AG08395 (cell line): ENCODE results near the gene CT55.
A peak's percentile ranks its signal among the peaks of the same experiment; 100 is the strongest.
"Not testable (repeated sequence)": the region's sequence is repeated elsewhere in the genome, so short reads cannot be mapped to it uniquely, and the experiment has no call there.

Source experiments
- DNase-seq: peaks from one replicate; pipeline ENCODE4 v3.0.0; 2012; ENCODE audit warnings: mixed read lengths, low spot score

CT55 gene

GRCh38 chrX:135170877-135171519 lies at the start of gene CT55:
TSS of gene CT55 (minus strand) at chrX:135171398. CDS start at chrX:135171171, 227 bp downstream.
- no peak for DNase-seq

GRCh38 chrX:135213200-135213844 lies 42.1 kb upstream of the CT55 start:
- no peak for DNase-seq

- not testable (repeated sequence) for DNase-seq
Observed at GRCh38 chrX:135206427-135206826, 35.2 kb upstream of the CT55 start.

GRCh38 chrX:135200297-135200696 lies 29.1 kb upstream of the CT55 start:
- DNase-seq, result no peak

- no peak for DNase-seq
Observed at GRCh38 chrX:135194684-135195083, 23.5 kb upstream of the CT55 start.

GRCh38 chrX:135193740-135194139 lies 22.5 kb upstream of the CT55 start:
- no peak for DNase-seq

GRCh38 chrX:135191838-135192237 lies 20.6 kb upstream of the CT55 start:
- no peak for DNase-seq

GRCh38 chrX:135185795-135186443 lies 14.7 kb upstream of the CT55 start:
- peak; percentile 57 for DNase-seq

- no peak for DNase-seq
Observed at GRCh38 chrX:135178636-135179035, 7.4 kb upstream of the CT55 start.

- no peak for DNase-seq
Observed at GRCh38 chrX:135170468-135170867, 730 bp downstream of the CT55 start.

GRCh38 chrX:135169534-135169933 lies 1.7 kb downstream of the CT55 start:
- DNase-seq, result not testable (repeated sequence)

- DNase-seq, result no peak
Observed at GRCh38 chrX:135168486-135168885, 2.7 kb downstream of the CT55 start.

- not testable (repeated sequence) for DNase-seq
Observed at GRCh38 chrX:135154688-135155087, 16.5 kb downstream of the CT55 start.

GRCh38 chrX:135126145-135126544 lies 45.1 kb downstream of the CT55 start:
- not testable (repeated sequence) for DNase-seq

- DNase-seq, result not testable (repeated sequence)
Observed at GRCh38 chrX:135120056-135120576, 51.1 kb downstream of the CT55 start, which contains the start of gene ETDB. TSS of gene ETDB (minus strand) at chrX:135120526. CDS start at chrX:135119261, 1,265 bp downstream.

- not testable (repeated sequence) for DNase-seq
Observed at GRCh38 chrX:135116064-135116463, 55.1 kb downstream of the CT55 start.

GRCh38 chrX:135114392-135114791 lies 56.8 kb downstream of the CT55 start:
- no peak for DNase-seq

GRCh38 chrX:135112743-135113142 lies 58.5 kb downstream of the CT55 start:
- DNase-seq, result no peak

GRCh38 chrX:135112096-135112729 lies 59.0 kb downstream of the CT55 start:
- DNase-seq, result peak; percentile 48

GRCh38 chrX:135109554-135109953 lies 61.6 kb downstream of the CT55 start:
- DNase-seq, result no peak
